HG02852 (cell line): ENCODE results near the gene APH1B.

ENCODE experiments used
- ATAC-seq: cut with Tn5 transposase; IDR thresholded peaks from one replicate; pipeline ENCODE4 v1.9.1; 2021; ENCODE audit warnings: mild to moderate bottlenecking, moderate library complexity; ENCODE audit not compliant: unreplicated experiment

APH1B gene

GRCh38 chr15:63251701-63252100, 25.7 kb upstream of the APH1B start:
- ATAC-seq, result no peak

GRCh38 chr15:63252292-63252691, 25.1 kb upstream of the APH1B start:
- no peak for ATAC-seq

GRCh38 chr15:63254991-63255390, 22.4 kb upstream of the APH1B start:
- no peak for ATAC-seq

- ATAC-seq, result no peak
These were observed 21.9 kb upstream of the APH1B start for GRCh38 chr15:63255489-63255990.

GRCh38 chr15:63256433-63257274, 20.8 kb upstream of the APH1B start:
- no peak for ATAC-seq

GRCh38 chr15:63258658-63259057, 18.7 kb upstream of the APH1B start:
- ATAC-seq, result no peak

- no peak for ATAC-seq
These were observed 16.6 kb upstream of the APH1B start for GRCh38 chr15:63260791-63261190.

GRCh38 chr15:63261311-63261710, 16.1 kb upstream of the APH1B start:
- ATAC-seq, result no peak

GRCh38 chr15:63263519-63263918, 13.9 kb upstream of the APH1B start:
- no peak for ATAC-seq

GRCh38 chr15:63264688-63265293, 12.6 kb upstream of the APH1B start:
- no peak for ATAC-seq

- no peak for ATAC-seq
These were observed 3.0 kb upstream of the APH1B start for GRCh38 chr15:63274427-63274826.

GRCh38 chr15:63276342-63277037, 915 bp upstream of the APH1B start:
- peak; percentile 8 for ATAC-seq

- no peak for ATAC-seq
These were observed 570 bp downstream of the APH1B start for GRCh38 chr15:63277893-63278456.

- no peak for ATAC-seq
These were observed 5.7 kb downstream of the APH1B start for GRCh38 chr15:63283126-63283525.

GRCh38 chr15:63284335-63284734, 6.9 kb downstream of the APH1B start:
- no peak for ATAC-seq

GRCh38 chr15:63287109-63287508, 9.7 kb downstream of the APH1B start:
- ATAC-seq, result no peak

- no peak for ATAC-seq
These were observed 10.9 kb downstream of the APH1B start for GRCh38 chr15:63288342-63288741.

GRCh38 chr15:63288778-63289378, 11.5 kb downstream of the APH1B start:
- no peak for ATAC-seq

- ATAC-seq, result no peak
These were observed 14.1 kb downstream of the APH1B start for GRCh38 chr15:63291507-63291906.

GRCh38 chr15:63292241-63292640, 14.8 kb downstream of the APH1B start:
- no peak for ATAC-seq

- peak; percentile 50 for ATAC-seq
These were observed 15.4 kb downstream of the APH1B start for GRCh38 chr15:63292771-63293170.
